Measurements from ENCODE around the gene ADGRV1.

The ADGRV1 gene

DNA sequence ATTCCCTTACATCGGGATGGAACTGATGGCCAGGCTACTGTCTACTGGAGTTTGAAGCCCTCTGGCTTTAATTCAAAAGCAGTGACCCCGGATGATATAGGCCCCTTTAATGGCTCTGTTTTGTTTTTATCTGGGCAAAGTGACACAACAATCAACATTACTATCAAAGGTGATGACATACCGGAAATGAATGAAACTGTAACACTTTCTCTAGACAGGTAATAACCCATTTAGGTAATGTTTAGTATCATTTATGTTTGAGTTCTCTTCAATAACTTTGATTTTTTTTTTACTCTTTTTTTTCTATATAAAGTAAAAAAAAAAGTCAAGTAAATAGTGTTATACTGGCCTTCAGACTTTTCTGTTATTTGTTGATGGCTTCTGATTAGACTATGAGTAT lies 79.1 kb downstream of the ADGRV1 start:
- H3K9ac ChIP-seq (ENCODE audit: low read depth, low read length) = no peak overlapping the region
- H3K9me3 ChIP-seq (ENCODE audit: control insufficient read depth, insufficient read depth, low read length) = no peaks in the 10 kb centered on the region
- no peaks in the 10 kb centered on the region for H3K36me3 ChIP-seq (ENCODE audit: control insufficient read depth, insufficient read depth, low read length)
- no peaks in the 10 kb centered on the region for H3K27me3 ChIP-seq (ENCODE audit: control insufficient read depth, insufficient read depth, low read length)
- peaks cover under 1% of the 10 kb centered on the region for H3K4me1 ChIP-seq (ENCODE audit: control insufficient read depth, insufficient read depth, low read length)
- no peak overlapping the region for H3K4me3 ChIP-seq (ENCODE audit: low read depth, low read length)

GRCh38 chr5:90638878-90639277 lies 80.3 kb downstream of the ADGRV1 start:
- no peaks in the 10 kb centered on the region for H3K9me3 ChIP-seq (ENCODE audit: control insufficient read depth, insufficient read depth, low read length)
- no peak overlapping the region for H3K9ac ChIP-seq (ENCODE audit: low read depth, low read length)
- no peaks in the 10 kb centered on the region for H3K27me3 ChIP-seq (ENCODE audit: control insufficient read depth, insufficient read depth, low read length)
- H3K4me3 ChIP-seq (ENCODE audit: low read depth, low read length) = no peak overlapping the region
- H3K4me1 ChIP-seq (ENCODE audit: control insufficient read depth, insufficient read depth, low read length) = no peaks in the 10 kb centered on the region
- H3K36me3 ChIP-seq (ENCODE audit: control insufficient read depth, insufficient read depth, low read length) = no peaks in the 10 kb centered on the region

DNA sequence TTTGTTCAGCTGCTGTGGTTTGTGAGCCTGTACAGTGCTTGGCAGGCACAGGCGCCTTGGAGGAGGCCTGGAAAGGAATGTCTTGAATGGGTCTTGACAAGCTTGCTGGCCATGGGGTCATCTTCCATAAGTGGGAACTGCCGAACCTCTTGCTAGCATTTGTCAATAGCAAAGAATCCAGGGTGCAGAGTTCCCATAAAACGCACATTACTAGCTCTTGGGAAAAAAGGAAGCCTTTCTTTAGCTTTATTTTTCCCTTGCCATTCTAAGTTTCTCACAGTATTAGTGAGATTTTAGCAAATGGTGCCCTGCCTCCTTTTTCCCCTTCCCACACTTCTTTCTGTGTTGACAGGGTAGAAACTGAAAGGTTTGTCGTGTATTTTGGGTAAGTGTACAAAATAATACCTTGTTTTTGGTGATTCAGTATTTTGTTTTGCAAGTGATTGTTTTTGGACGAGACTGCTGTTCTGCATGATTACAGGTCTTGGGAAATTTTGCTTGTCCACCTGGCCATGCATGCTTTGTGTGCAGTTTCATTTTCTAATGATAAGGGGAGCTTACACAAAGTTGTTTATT lies 82.0 kb downstream of the ADGRV1 start:
- no peak overlapping the region for H3K4me3 ChIP-seq (ENCODE audit: low read depth, low read length)

GRCh38 chr5:90641528-90641927 lies 82.9 kb downstream of the ADGRV1 start:
- H3K4me3 ChIP-seq (ENCODE audit: low read depth, low read length) = no peak overlapping the region
- H3K27me3 ChIP-seq (ENCODE audit: control insufficient read depth, insufficient read depth, low read length) = no peaks in the 10 kb centered on the region
- no peak overlapping the region for H3K9ac ChIP-seq (ENCODE audit: low read depth, low read length)
- H3K36me3 ChIP-seq (ENCODE audit: control insufficient read depth, insufficient read depth, low read length) = no peaks in the 10 kb centered on the region
- H3K9me3 ChIP-seq (ENCODE audit: control insufficient read depth, insufficient read depth, low read length) = no peaks in the 10 kb centered on the region
- peaks cover 6% of the 10 kb centered on the region for H3K4me1 ChIP-seq (ENCODE audit: control insufficient read depth, insufficient read depth, low read length)

More for the DNA sequence above, 82.0 kb downstream of the ADGRV1 start:
- H3K9ac ChIP-seq (ENCODE audit: low read depth, low read length) = no peak overlapping the region
- H3K4me1 ChIP-seq (ENCODE audit: control insufficient read depth, insufficient read depth, low read length) = peaks cover 6% of the 10 kb centered on the region
- H3K9me3 ChIP-seq (ENCODE audit: control insufficient read depth, insufficient read depth, low read length) = no peaks in the 10 kb centered on the region
- no peaks in the 10 kb centered on the region for H3K27me3 ChIP-seq (ENCODE audit: control insufficient read depth, insufficient read depth, low read length)
- H3K36me3 ChIP-seq (ENCODE audit: control insufficient read depth, insufficient read depth, low read length) = no peaks in the 10 kb centered on the region

DNA sequence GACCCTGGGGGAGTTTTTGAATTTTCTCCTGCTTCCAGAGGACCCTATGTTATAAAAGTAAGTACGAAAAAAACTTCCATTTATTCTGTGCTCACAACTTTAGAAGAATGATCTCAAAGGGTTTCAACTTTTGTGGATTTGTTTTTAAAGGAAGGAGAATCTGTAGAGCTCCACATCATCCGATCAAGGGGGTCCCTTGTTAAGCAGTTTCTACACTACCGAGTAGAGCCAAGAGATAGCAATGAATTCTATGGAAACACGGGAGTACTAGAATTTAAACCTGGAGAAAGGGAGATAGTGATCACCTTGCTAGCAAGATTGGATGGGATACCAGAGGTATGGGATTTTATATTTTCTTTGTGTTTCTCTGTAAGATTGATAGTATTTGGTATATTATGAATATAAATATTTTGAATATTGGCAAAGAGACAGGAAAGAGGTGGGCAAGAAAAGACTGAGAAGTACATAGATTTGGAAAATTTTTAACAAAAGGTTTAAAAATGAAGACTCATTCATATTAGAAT lies 84.2 kb downstream of the ADGRV1 start:
- Histone ChIP-seq H3K4me3 (ENCODE audit: low read depth, low read length) (no peak overlapping the region), H3K9ac (ENCODE audit: low read depth, low read length) (no peak overlapping the region), H3K9me3 (ENCODE audit: control insufficient read depth, insufficient read depth, low read length) (no peaks in the 10 kb centered on the region), H3K27me3 (ENCODE audit: control insufficient read depth, insufficient read depth, low read length) (no peaks in the 10 kb centered on the region), H3K4me1 (ENCODE audit: control insufficient read depth, insufficient read depth, low read length) (peaks cover 6% of the 10 kb centered on the region), H3K36me3 (ENCODE audit: control insufficient read depth, insufficient read depth, low read length) (no peaks in the 10 kb centered on the region)

- peaks cover 6% of the 10 kb centered on the region for H3K4me1 ChIP-seq (ENCODE audit: control insufficient read depth, insufficient read depth, low read length)
- no peaks in the 10 kb centered on the region for H3K27me3 ChIP-seq (ENCODE audit: control insufficient read depth, insufficient read depth, low read length)
These were observed 85.5 kb downstream of the ADGRV1 start for GRCh38 chr5:90644132-90644531.

GRCh38 chr5:90645024-90645610 lies 86.5 kb downstream of the ADGRV1 start:
- no peaks in the 10 kb centered on the region for H3K36me3 ChIP-seq (ENCODE audit: control insufficient read depth, insufficient read depth, low read length)
- no peak overlapping the region for H3K9ac ChIP-seq (ENCODE audit: low read depth, low read length)
- H3K4me3 ChIP-seq (ENCODE audit: low read depth, low read length) = no peak overlapping the region
- peaks cover 6% of the 10 kb centered on the region for H3K4me1 ChIP-seq (ENCODE audit: control insufficient read depth, insufficient read depth, low read length)
- H3K9me3 ChIP-seq (ENCODE audit: control insufficient read depth, insufficient read depth, low read length) = no peaks in the 10 kb centered on the region
- no peaks in the 10 kb centered on the region for H3K27me3 ChIP-seq (ENCODE audit: control insufficient read depth, insufficient read depth, low read length)

More at GRCh38 chr5:90644132-90644531, 85.5 kb downstream of the ADGRV1 start:
- Histone ChIP-seq H3K4me3 (ENCODE audit: low read depth, low read length) (no peak overlapping the region), H3K36me3 (ENCODE audit: control insufficient read depth, insufficient read depth, low read length) (no peaks in the 10 kb centered on the region), H3K9me3 (ENCODE audit: control insufficient read depth, insufficient read depth, low read length) (no peaks in the 10 kb centered on the region), H3K9ac (ENCODE audit: low read depth, low read length) (no peak overlapping the region)

GRCh38 chr5:90650767-90651166 lies 92.2 kb downstream of the ADGRV1 start:
- Histone ChIP-seq H3K4me3 (ENCODE audit: low read depth, low read length) (no peak overlapping the region), H3K27me3 (ENCODE audit: control insufficient read depth, insufficient read depth, low read length) (no peaks in the 10 kb centered on the region), H3K36me3 (ENCODE audit: control insufficient read depth, insufficient read depth, low read length) (peaks cover 7% of the 10 kb centered on the region), H3K4me1 (ENCODE audit: control insufficient read depth, insufficient read depth, low read length) (no peaks in the 10 kb centered on the region), H3K9ac (ENCODE audit: low read depth, low read length) (no peak overlapping the region), H3K9me3 (ENCODE audit: control insufficient read depth, insufficient read depth, low read length) (no peaks in the 10 kb centered on the region)

DNA sequence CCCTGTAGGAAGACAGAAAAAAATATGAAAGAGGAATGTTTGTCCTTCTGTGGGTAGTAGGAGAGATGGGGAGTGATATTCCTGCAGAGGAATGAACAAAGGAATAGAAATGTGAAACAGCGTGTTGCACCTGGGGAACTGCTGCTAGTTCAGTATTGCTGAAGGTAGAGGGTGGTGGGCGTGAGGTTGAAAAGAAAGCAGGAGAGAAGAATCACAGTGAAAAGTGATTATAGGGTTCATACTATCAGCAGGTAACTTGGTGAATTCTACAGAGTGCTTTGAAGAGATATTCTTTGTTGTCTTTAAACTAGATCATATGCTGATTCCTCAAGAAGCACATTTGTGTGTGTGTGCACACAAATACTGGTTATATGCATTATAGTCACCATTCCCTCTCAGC lies 95.6 kb downstream of the ADGRV1 start:
- Histone ChIP-seq H3K9me3 (ENCODE audit: control insufficient read depth, insufficient read depth, low read length) (no peaks in the 10 kb centered on the region), H3K36me3 (ENCODE audit: control insufficient read depth, insufficient read depth, low read length) (peaks cover 7% of the 10 kb centered on the region), H3K9ac (ENCODE audit: low read depth, low read length) (no peak overlapping the region), H3K27me3 (ENCODE audit: control insufficient read depth, insufficient read depth, low read length) (no peaks in the 10 kb centered on the region), H3K4me1 (ENCODE audit: control insufficient read depth, insufficient read depth, low read length) (no peaks in the 10 kb centered on the region), H3K4me3 (ENCODE audit: low read depth, low read length) (no peak overlapping the region)

- Histone ChIP-seq H3K9me3 (ENCODE audit: control insufficient read depth, insufficient read depth, low read length) (no peaks in the 10 kb centered on the region), H3K9ac (ENCODE audit: low read depth, low read length) (no peak overlapping the region)
These were observed 96.8 kb downstream of the ADGRV1 start for GRCh38 chr5:90655423-90655822.

GRCh38 chr5:90657030-90657429 lies 98.4 kb downstream of the ADGRV1 start:
- Histone ChIP-seq H3K4me3 (ENCODE audit: low read depth, low read length) (no peak overlapping the region), H3K27me3 (ENCODE audit: control insufficient read depth, insufficient read depth, low read length) (no peaks in the 10 kb centered on the region), H3K36me3 (ENCODE audit: control insufficient read depth, insufficient read depth, low read length) (peaks cover 7% of the 10 kb centered on the region), H3K9ac (ENCODE audit: low read depth, low read length) (no peak overlapping the region), H3K9me3 (ENCODE audit: control insufficient read depth, insufficient read depth, low read length) (no peaks in the 10 kb centered on the region), H3K4me1 (ENCODE audit: control insufficient read depth, insufficient read depth, low read length) (no peaks in the 10 kb centered on the region)

More at GRCh38 chr5:90655423-90655822, 96.8 kb downstream of the ADGRV1 start:
- Histone ChIP-seq H3K27me3 (ENCODE audit: control insufficient read depth, insufficient read depth, low read length) (no peaks in the 10 kb centered on the region), H3K36me3 (ENCODE audit: control insufficient read depth, insufficient read depth, low read length) (peaks cover 7% of the 10 kb centered on the region), H3K4me3 (ENCODE audit: low read depth, low read length) (no peak overlapping the region), H3K4me1 (ENCODE audit: control insufficient read depth, insufficient read depth, low read length) (no peaks in the 10 kb centered on the region)

DNA sequence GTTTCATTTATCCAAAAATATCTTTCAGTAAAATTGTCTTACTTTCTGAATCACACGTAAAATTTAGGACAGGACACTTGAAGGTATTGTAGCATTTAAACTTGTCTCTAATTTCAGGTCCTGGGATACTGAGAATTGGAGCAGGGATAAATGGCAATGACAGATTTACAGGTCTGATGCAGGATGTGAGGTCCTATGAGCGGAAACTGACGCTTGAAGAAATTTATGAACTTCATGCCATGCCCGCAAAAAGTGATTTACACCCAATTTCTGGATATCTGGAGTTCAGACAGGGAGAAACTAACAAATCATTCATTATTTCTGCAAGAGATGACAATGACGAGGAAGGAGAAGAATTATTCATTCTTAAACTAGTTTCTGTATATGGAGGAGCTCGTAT lies 99.2 kb downstream of the ADGRV1 start:
- peaks cover 7% of the 10 kb centered on the region for H3K36me3 ChIP-seq (ENCODE audit: control insufficient read depth, insufficient read depth, low read length)

More for the DNA sequence above, 99.2 kb downstream of the ADGRV1 start:
- Histone ChIP-seq H3K9ac (ENCODE audit: low read depth, low read length) (no peak overlapping the region), H3K4me3 (ENCODE audit: low read depth, low read length) (no peak overlapping the region), H3K9me3 (ENCODE audit: control insufficient read depth, insufficient read depth, low read length) (no peaks in the 10 kb centered on the region), H3K4me1 (ENCODE audit: control insufficient read depth, insufficient read depth, low read length) (no peaks in the 10 kb centered on the region), H3K27me3 (ENCODE audit: control insufficient read depth, insufficient read depth, low read length) (no peaks in the 10 kb centered on the region)

Data from iPS-15b (cell line).